Nucleus accumbens (tissue), 56 donors: Measurements from ENCODE around the gene FGFR2.

Source experiments
- DNase-seq, 56 donors: peaks; one replicate each; lab custom pipeline; 2025; lab: John Stamatoyannopoulos, UW

FGFR2 gene

DNA sequence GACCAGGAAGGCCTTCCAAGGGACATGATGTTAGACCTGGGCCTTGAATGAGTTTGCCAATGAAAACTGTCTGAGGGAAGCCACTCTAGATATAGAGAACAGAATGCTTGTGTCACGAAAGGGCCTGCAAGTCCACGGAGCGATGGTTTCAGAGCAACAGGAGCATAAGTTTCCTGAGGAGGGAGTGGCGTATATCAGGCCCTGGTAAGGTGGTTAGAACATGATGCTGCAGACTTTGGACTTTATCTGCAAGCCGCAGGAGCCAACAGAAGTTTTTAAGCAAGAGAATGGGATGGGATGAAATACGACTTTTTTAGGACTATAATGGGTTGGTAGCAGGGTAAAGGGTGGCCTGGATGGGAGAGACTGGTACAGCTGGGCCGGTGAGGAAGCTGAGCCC, 136.0 kb downstream of the FGFR2 start:
- no peak for DNase-seq

DNA sequence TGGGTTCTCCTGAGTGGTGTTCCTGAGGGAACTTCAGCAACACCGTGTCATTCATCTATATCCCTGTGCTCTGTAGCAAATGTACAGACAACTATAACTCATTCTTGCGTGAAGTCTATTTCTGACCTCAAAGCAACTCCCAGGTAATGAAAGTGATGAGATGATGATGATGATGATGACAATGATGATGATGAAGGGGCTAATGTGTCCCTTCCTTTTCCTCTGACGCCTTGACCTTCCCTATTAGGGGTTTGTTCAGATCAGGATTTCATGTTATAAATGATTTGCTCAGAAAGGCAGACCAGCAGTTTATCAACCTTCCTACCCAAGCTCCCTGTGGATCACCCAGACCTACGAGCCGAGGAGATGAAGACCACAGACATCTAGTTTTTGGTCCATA, 136.9 kb downstream of the FGFR2 start:
- DNase-seq: no peak

DNA sequence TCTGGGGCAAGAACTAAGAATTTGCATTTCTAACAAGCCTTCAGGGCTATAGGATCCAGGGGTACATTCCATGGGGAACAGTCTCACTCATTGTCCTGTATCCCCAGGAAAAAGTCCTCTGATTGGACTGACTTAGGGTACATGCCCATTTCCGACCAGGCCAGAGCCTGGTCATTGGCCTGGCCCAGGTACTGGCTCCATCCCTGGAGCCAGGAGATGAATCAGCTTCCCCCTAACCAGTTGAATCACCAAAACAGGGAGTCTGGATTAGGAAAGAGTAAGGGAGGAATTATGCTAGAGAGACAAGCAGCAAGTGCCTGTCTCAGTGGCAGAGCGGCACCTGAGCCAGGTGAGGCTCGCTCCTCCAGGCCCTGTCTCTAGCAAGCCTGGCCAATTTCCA, 137.5 kb downstream of the FGFR2 start:
- no peak for DNase-seq

GRCh38 chr10:121459622-121460453, 138.4 kb downstream of the FGFR2 start:
- DNase-seq: no peak

- DNase-seq: no peak
Observed at GRCh38 chr10:121459279-121459621, 139.0 kb downstream of the FGFR2 start.

DNA sequence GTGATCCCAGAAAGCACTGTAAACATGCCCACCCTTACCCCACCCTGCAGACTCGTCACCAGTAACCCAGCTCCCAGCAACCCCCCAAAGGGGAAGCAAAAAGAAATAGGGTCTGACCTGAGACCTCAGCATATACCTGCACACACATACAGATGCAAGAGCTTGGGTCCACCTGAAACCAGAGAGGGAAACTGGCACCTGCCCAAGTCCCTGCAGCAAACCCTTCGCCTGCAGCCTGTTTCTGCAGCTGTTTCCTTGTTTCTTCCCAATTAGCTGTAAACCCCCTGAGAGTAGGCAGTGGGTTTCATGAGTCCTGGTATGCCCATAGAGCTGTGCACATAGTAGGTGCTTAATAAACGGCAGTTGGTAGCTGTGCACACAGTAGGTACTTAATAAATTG, 140.5 kb downstream of the FGFR2 start:
- DNase-seq: no peak

DNA sequence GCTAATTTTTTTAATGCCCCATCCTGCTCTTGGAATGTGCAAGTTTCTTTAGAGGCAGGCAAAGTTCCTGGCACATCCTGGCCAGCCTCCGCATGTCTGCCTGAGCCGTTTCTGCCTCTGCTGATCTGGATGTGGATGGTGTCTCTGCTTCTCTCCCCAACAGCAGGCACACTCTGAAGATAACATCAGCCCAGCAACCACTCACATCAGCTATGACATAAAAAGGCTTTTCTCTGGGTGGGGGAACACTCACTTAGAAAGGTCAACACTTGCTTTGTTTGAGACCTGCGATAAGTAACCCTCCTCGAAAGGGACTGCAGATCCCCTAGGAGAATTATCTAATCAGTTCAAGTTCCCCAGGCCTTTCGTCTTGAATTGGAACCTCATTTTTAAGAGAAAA, 142.9 kb downstream of the FGFR2 start:
- DNase-seq: no peak

DNA sequence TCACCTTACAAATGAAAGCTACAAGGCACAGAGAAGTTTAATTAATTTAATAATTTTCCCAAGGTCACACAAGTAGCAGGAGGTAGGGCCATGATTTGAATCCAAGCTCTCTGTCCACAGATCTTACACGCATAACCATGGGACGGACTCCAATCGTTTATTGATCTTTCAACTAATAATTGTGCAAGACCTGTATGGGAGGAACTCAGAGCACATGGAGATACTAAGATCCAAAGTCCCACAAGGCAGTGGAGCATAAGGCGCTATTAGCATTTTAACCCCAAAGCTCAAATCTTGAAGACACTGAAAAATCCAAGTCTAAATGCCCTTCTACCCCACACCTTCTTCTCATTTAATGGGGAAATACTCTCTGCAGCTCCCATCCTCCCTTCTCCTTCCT, 143.5 kb downstream of the FGFR2 start:
- DNase-seq: no peak

DNA sequence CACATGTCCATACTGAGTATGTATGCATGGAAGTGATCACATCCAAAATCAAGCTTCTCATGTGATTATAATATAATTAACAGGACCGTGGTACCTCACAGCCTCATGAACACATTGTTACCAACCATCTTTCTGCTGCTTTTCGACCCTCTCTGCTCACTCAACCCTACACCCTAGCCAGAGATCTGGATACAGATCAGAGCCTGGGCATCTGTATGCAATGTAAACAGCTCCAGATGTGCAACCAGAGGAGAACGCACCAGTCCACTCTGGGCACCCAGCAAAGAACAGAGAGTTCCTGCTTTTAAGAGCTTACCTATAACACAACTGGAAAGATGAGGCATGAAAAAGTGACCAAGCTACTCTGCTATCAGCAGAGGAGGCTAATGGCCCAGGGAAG, 145.1 kb downstream of the FGFR2 start:
- no peak for DNase-seq

- DNase-seq: no peak
Observed at GRCh38 chr10:121452581-121452980, 145.7 kb downstream of the FGFR2 start.

DNA sequence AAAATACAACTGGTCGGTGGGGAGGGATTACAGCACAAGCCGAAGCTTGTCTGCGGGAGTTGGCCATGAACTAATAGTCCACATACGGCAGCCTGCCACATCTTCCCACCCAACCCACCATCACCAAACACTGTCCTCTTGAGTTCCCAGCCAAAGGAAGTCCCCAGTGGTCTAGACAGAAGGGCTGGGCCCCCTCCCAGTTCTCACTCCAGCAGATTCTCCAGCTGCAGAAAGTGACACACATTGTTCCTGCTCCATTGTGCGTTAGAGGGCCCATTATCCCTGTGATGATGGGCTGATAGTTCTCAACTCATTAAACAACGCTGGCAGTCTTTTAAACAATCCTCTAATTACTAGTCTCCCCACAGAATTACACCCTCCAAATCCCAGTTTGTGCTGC, 148.0 kb downstream of the FGFR2 start:
- DNase-seq: peak in 15 of 56 donors; percentile 1 to 27 (median 14)

DNA sequence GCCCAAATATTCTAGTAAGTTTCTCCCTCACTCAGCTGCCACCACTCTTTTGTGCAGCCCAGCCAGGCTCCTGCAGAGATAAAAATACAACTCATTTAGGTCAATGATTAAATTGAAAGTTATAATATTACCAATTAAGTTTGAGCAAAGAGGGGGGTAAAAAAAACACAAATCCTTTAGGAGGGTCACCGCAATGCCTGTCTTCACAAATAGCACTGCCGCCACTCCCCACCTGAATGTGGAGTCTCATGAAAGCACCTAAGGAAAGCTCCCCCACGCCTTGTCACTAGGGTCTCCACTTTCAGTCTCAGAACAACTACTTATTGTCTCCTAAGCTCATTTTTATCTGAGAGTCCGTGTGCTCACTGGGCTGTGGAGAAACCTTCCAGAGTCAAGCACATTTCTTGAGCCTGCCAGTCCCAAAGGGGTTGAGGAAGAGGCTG, 148.7 kb downstream of the FGFR2 start:
- no peak for DNase-seq

DNA sequence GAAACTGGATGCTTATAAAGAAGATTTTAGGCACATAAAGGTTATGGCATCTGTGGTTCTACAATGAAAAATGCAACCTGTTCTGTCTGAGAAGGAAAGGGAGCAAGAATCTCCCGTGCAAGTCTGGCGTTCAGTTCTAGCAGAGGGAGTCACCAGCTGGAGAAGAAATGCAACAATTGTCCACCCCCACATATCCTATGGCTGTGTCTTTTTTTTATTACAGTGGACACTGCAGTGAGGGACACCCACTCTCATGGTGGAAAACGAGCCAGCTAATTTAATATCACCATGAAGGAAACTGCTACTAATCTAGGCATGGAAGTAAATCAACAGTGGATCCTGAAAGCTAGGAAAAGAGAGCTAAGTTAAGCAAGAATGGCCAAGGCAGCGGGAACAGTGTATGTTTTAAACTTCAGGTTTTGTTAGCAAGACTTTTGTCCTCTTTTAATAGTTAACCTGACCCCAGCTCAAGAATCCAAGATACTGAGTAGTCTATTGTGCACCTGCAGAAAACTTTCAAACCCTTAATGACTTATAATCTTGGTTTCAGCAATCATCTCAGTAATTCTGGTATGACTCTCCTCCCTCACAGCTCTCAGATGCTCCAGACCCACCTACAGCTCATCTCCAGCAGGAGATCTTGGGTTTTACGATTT, 149.3 kb downstream of the FGFR2 start:
- no peak for DNase-seq

- DNase-seq: no peak
Observed at GRCh38 chr10:121444520-121445165, 153.6 kb downstream of the FGFR2 start.

- DNase-seq: peak in 27 of 56 donors; percentile 8 to 52 (median 20)
Observed at GRCh38 chr10:121442086-121442935, 155.9 kb downstream of the FGFR2 start.

- DNase-seq: no peak
Observed at GRCh38 chr10:121440461-121440860, 157.8 kb downstream of the FGFR2 start.

DNA sequence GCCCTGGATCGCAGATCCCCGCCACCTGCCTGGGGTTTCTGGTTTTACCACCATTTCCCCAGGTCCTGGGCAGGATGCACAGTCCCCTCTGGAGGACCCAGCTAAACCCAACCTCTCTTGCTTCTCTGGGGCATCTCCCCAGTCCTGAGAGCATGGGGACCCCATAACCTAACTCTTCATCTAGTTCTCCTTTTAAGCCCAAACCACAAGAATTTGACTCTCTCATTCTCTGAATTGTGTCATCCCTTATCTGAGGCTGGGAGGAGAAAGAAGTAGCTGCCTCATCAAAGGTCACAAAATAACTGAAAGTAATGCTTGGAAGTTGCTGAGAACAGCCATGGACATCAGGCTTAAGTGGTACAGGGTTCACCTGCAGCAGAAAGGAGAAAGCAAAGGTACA, 159.9 kb downstream of the FGFR2 start:
- DNase-seq: no peak

DNA sequence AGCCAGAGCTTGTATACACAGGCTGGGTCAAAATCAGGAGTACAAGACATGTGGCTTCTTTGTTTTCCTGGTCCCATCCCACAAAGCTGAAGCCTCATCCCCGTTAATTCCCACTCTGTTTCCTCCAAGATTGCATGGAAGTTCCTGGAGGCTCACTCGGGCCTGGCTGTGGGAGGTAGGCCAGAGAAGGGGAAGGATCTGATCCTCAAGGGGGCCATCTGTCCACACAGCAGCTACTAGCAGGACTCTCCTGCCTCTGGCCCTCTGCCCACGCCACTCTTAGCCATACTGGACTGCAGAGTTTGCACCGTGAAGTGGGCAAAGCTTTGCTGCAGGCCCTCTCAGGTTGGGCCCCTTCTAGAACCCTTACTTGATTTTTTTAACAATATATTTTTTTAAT, 160.6 kb downstream of the FGFR2 start:
- DNase-seq: peak in 34 of 56 donors; percentile 4 to 55 (median 24)

DNA sequence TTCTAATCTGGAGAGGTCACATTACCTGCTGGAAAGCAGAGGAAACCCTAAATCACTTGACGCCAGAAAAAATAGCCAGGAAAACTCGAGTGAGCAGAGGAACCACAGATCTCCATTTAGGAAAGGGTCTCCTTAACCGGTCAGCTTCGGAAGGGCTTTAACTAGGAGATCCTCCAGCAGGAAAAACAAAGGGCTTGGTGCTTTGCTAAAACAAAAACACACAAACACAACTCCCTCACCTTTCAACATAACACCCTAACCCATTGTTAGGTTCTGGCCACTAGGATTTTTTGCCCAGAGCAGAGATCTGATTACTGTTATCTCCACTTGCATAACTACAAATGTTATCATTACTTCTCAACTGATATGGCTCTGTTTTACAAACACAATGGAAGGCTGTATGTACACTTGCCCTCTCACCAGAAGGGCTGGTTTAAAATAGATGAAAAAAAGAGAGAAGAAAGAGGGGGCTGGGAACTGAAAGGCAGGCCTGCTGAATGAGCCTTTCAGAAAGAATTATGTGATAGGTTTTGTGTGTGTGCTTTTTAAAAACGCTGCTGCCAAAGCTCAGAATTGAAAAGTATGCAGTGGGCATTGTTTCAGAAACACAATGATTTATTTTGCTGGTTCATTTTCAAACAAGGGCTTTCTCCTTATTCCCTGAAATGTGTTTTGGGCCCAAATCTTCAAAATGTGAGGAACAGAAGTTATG, 161.5 kb downstream of the FGFR2 start:
- DNase-seq: peak in 17 of 56 donors; percentile 3 to 65 (median 19)

GRCh38 chr10:121436281-121436629, 162.0 kb downstream of the FGFR2 start:
- DNase-seq: no peak
